ENCODE results near the gene LTBP3. TPM values are rescaled to one million over a fixed set of nuclear protein-coding genes. Genes with fewer than 3 reads are reported as not detected.

LTBP3 gene
- total and polyA plus RNA-seq, 9 of the 15 experiments (the other 6 are each of a cell fraction or from before 2014, with no cell fraction given): 0.06 to 20.5 (median 4.8) TPM

DNA sequence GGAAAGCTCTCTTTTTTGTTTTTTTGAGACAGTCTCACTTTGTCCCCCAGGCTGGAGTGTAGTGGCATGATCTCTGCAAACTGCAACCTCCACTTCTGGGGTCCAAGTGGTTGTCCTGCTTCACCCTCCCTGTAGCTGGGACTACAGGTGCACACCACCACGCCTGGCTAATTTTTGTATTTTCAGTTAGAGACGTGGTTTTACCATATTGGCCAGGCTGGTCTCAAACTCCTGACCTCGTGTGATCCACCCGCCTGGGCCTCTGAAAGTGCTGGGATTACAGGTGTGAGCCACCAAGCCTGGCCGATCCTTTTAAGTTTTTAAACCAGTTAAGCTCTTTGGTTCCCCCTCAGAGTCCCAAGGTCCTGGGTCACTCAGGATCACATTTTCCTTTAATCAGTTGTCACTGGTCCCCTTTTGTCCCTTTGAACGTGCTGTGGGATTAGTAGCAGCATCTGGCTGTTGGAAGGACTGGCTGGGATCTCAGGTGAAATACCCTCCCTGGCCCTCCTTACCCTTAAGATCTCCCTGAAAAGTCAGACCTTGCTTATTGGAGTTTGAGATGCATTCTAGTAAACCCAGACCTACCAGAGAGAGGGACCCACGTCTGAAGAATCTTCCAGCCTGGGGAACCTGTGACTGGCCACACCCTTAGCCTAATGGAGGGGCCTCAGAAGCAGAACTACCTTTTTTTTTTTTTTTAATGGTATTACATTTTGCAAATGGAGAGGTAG lies 51.2 kb downstream of the LTBP3 start (continued):
- TF ChIP-seq HDAC6 (IDR thresholded peaks at IDR 0.05; ENCODE audit: low read depth, low read length) (0 out of 2 replicates have a peak, but pooled peaks have one; percentile 37), ZNF740 (CRISPR knock-in tag; IDR thresholded peaks at IDR 0.05) (peak; percentile 57), ZNF740 (tag; IDR thresholded peaks at IDR 0.05) (no peak), CAMTA2 (CRISPR knock-in tag; conservative IDR thresholded peaks at IDR 0.05) (peak; percentile 93), NRF1 (conservative IDR thresholded peaks at IDR 0.05 in 1 of 2, IDR thresholded peaks at IDR 0.05 in 1 of 2) (no peak; a peak in 2 of 4 replicates), BMI1 (IDR thresholded peaks at IDR 0.05; ENCODE audit: low read length) (peak; percentile 10; the same call in 1 of the 2 replicates), MAFK (IDR thresholded peaks at IDR 0.05; ENCODE audit: low read length) (no peak; the same call in 1 of the 2 replicates), ELF4 (CRISPR knock-in tag; IDR thresholded peaks at IDR 0.05) (peak; percentile 100), ZNF239 (CRISPR knock-in tag; IDR thresholded peaks at IDR 0.05) (no peak), CEBPG (CRISPR knock-in tag; IDR thresholded peaks at IDR 0.05) (no peak), CEBPG (tag; conservative IDR thresholded peaks at IDR 0.05 in 1 of 2, IDR thresholded peaks at IDR 0.05 in 1 of 2) (no peak), NFE2L1 (tag; IDR thresholded peaks at IDR 0.05; ENCODE audit: borderline replicate concordance, low read depth) (no peak), PRMT5 (CRISPR knock-in tag; IDR thresholded peaks at IDR 0.05) (no peak), FOXP1 (CRISPR knock-in tag; IDR thresholded peaks at IDR 0.05) (0 out of 2 replicates have a peak, but pooled peaks have one; percentile 28), GTF2F1 (IDR thresholded peaks at IDR 0.05; ENCODE audit: low read depth, low read length) (no peak), LEF1 (IDR thresholded peaks at IDR 0.05) (no peak; the same call in 1 of the 2 replicates), PML (IDR thresholded peaks at IDR 0.05; ENCODE audit: low read length) (peak; percentile 92), SMARCA5 (IDR thresholded peaks at IDR 0.05) (no peak), TCF7L2 (IDR thresholded peaks at IDR 0.05; ENCODE audit: low read depth, low read length) (peak; percentile 76), SIN3B (IDR thresholded peaks at IDR 0.05; ENCODE audit: low read depth) (peak; percentile 22; the same call in 1 of the 2 replicates), SUPT5H (IDR thresholded peaks at IDR 0.05) (peak; percentile 99), IFI16 (CRISPR knock-in tag; IDR thresholded peaks at IDR 0.05) (no peak), ZNF23 (CRISPR knock-in tag; IDR thresholded peaks at IDR 0.05) (peak; percentile 85), BCL6 (CRISPR knock-in tag; IDR thresholded peaks at IDR 0.05) (peak; percentile 86), ZC3H4 (CRISPR knock-in tag; IDR thresholded peaks at IDR 0.05; ENCODE audit: borderline replicate concordance) (peak; percentile 68; the same call in 1 of the 2 replicates), ZNF75A (CRISPR knock-in tag; IDR thresholded peaks at IDR 0.05) (peak; percentile 85), HLTF (IDR thresholded peaks at IDR 0.05) (peak; percentile 66; the same call in 1 of the 2 replicates), ZNF57 (CRISPR knock-in tag; IDR thresholded peaks at IDR 0.05) (peak; percentile 93)
- TF ChIP-seq, protein P1, sequence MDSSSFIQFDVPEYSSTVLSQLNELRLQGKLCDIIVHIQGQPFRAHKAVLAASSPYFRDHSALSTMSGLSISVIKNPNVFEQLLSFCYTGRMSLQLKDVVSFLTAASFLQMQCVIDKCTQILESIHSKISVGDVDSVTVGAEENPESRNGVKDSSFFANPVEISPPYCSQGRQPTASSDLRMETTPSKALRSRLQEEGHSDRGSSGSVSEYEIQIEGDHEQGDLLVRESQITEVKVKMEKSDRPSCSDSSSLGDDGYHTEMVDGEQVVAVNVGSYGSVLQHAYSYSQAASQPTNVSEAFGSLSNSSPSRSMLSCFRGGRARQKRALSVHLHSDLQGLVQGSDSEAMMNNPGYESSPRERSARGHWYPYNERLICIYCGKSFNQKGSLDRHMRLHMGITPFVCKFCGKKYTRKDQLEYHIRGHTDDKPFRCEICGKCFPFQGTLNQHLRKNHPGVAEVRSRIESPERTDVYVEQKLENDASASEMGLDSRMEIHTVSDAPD (CRISPR knock-in tag; IDR thresholded peaks at IDR 0.05): peak; percentile 71
